GM18511 (cell line): ENCODE results near the gene KRT32.

ENCODE experiments used
- ATAC-seq: cut with Tn5 transposase; IDR thresholded peaks from one replicate; pipeline ENCODE4 v1.9.1; 2021; ENCODE audit warnings: mild to moderate bottlenecking, moderate library complexity; ENCODE audit not compliant: unreplicated experiment

The KRT32 gene

GRCh38 chr17:41464682-41465081 lies 2.5 kb downstream of the KRT32 start:
- ATAC-seq, result no peak

GRCh38 chr17:41464173-41464572 lies 3.0 kb downstream of the KRT32 start:
- ATAC-seq, result no peak

- ATAC-seq, result no peak
Measured at GRCh38 chr17:41463746-41464145, 3.4 kb downstream of the KRT32 start.

- ATAC-seq, result no peak
Measured at GRCh38 chr17:41462705-41463104, 4.5 kb downstream of the KRT32 start.

- no peak for ATAC-seq
Measured at GRCh38 chr17:41457676-41458075, 9.5 kb downstream of the KRT32 start.

- ATAC-seq, result no peak
Measured at GRCh38 chr17:41456204-41456603, 11.0 kb downstream of the KRT32 start.

- ATAC-seq, result no peak
Measured at GRCh38 chr17:41455236-41455635, 11.9 kb downstream of the KRT32 start.

GRCh38 chr17:41453066-41453465 lies 14.1 kb downstream of the KRT32 start:
- ATAC-seq, result no peak

GRCh38 chr17:41452281-41452680 lies 14.9 kb downstream of the KRT32 start:
- ATAC-seq, result no peak

- ATAC-seq, result no peak
Measured at GRCh38 chr17:41451154-41451728, 15.9 kb downstream of the KRT32 start.

GRCh38 chr17:41449008-41449407 lies 18.2 kb downstream of the KRT32 start:
- ATAC-seq, result no peak

GRCh38 chr17:41448506-41448905 lies 18.7 kb downstream of the KRT32 start:
- ATAC-seq, result no peak

GRCh38 chr17:41446806-41447205 lies 20.4 kb downstream of the KRT32 start:
- ATAC-seq, result no peak

GRCh38 chr17:41444640-41445039 lies 22.5 kb downstream of the KRT32 start:
- ATAC-seq, result no peak

- no peak for ATAC-seq
Measured at GRCh38 chr17:41444186-41444585, 23.0 kb downstream of the KRT32 start.

- ATAC-seq, result no peak
Measured at GRCh38 chr17:41442739-41443138, 24.4 kb downstream of the KRT32 start.

- no peak for ATAC-seq
Measured at GRCh38 chr17:41440531-41441033, 26.6 kb downstream of the KRT32 start, which contains the start of gene KRT38. Gene KRT38 (minus strand): TSS chr17:41440983. CDS start chr17:41440921, 62 bp downstream.

- no peak for ATAC-seq
Measured at GRCh38 chr17:41439375-41439774, 27.8 kb downstream of the KRT32 start.

- no peak for ATAC-seq
Measured at GRCh38 chr17:41437769-41438168, 29.4 kb downstream of the KRT32 start.

GRCh38 chr17:41437254-41437653 lies 29.9 kb downstream of the KRT32 start:
- ATAC-seq, result no peak

GRCh38 chr17:41434415-41434814 lies 32.8 kb downstream of the KRT32 start:
- no peak for ATAC-seq

GRCh38 chr17:41434005-41434404 lies 33.2 kb downstream of the KRT32 start:
- no peak for ATAC-seq

- ATAC-seq, result no peak
Measured at GRCh38 chr17:41433586-41433985, 33.6 kb downstream of the KRT32 start.
